Panc1 (cell line): ENCODE measurements around the gene AGBL4. TPM values are rescaled to one million over a fixed set of nuclear protein-coding genes. Genes with fewer than 3 reads are reported as not detected.

Source experiments
- ATAC-seq: fragments of 200-7000 bp; cut with Tn5 transposase; 2 replicates; pipeline ENCODE4 v1.9.1; 2020; ENCODE audit warnings: mild to moderate bottlenecking, moderate library complexity
- BruUV-seq: library from RNA; stranded (reverse); fragments of 400-500 nt; replicated peaks from 2 replicates; lab custom pipeline; 2021; lab: Mats Ljungman, UMichigan
- CTCF ChIA-PET: fragments of 300-600 bp; sonication (Branson Sonifier 250); formaldehyde crosslinking; loops from one replicate; lab custom pipeline; 2022; ENCODE audit warnings: antibody characterized with exemption; lab: Charles Lee
- POLR2A ChIA-PET: fragments of 300-600 bp; sonication (Branson Sonifier 250); formaldehyde crosslinking; loops from one replicate; lab custom pipeline; 2022; ENCODE audit warnings: antibody characterized with exemption; lab: Charles Lee
- DNase-seq: peaks from one replicate; pipeline ENCODE4 v3.0.0-alpha.2; 2010; ENCODE audit warnings: low read depth, low spot score
- H3K27ac ChIP-seq: 2 replicates; pipeline ENCODE4 v1.5.1; 2011; ENCODE audit warnings: mild to moderate bottlenecking, low read length, inconsistent platforms
- H3K27me3 ChIP-seq: fragments of 200-500 bp; sonication (Bioruptor generic); 2 replicates; pipeline ENCODE4 v1.6.0; 2014; ENCODE audit warnings: low read length, inconsistent platforms; ENCODE audit not compliant: control insufficient read depth, insufficient read depth
- H3K36me3 ChIP-seq: fragments of 200-500 bp; sonication (Bioruptor generic); 2 replicates; pipeline ENCODE4 v1.5.1; 2014; ENCODE audit warnings: inconsistent platforms, mild to moderate bottlenecking, low read length, moderate library complexity; ENCODE audit not compliant: control insufficient read depth, insufficient read depth
- H3K4me1 ChIP-seq: 2 replicates; pipeline ENCODE4 v1.5.1; 2011; ENCODE audit warnings: inconsistent platforms, mild to moderate bottlenecking, low read length, moderate library complexity; ENCODE audit not compliant: control insufficient read depth, insufficient read depth
- H3K4me3 ChIP-seq, 2 experiments: 2 replicates each; pipeline ENCODE4 v1.5.1; 2011 to 2012; ENCODE audit warnings: low read depth in 2 of 2, low read length in 2 of 2, mild to moderate bottlenecking in 2 of 2, inconsistent platforms in 1 of 2, moderate library complexity in 1 of 2
- H3K9me3 ChIP-seq: fragments of 200-500 bp; sonication (Bioruptor generic); 2 replicates; pipeline ENCODE4 v1.5.1; 2014; ENCODE audit warnings: low read depth, mild to moderate bottlenecking, inconsistent platforms, low read length, moderate library complexity; ENCODE audit not compliant: control insufficient read depth, insufficient read depth
- POLR2AphosphoS5 ChIP-seq: IDR thresholded peaks from 2 replicates; pipeline ENCODE4 v1.6.1; 2012; ENCODE audit warnings: mild to moderate bottlenecking, low read depth, low read length, moderate library complexity
- SIN3A ChIP-seq: IDR thresholded peaks from 2 replicates; pipeline ENCODE4 v1.6.1; 2012; ENCODE audit warnings: low read depth, mild to moderate bottlenecking, low read length, moderate library complexity, borderline replicate concordance; ENCODE audit not compliant: insufficient read depth
- TCF7L2 ChIP-seq: IDR thresholded peaks from 2 replicates; pipeline ENCODE4 v1.6.1; 2011; ENCODE audit warnings: mild to moderate bottlenecking, low read depth, low read length, inconsistent platforms
- in situ Hi-C: cut with HindIII; loops from 2 replicates; pipeline ENCODE4 v1.10.0; 2016; ENCODE audit warnings: low sequenced_read_pairs, low pct_unique_long_range_greater_than_20kb
- intact Hi-C: fragments of 100-400 bp; cut with micrococcal nuclease; formaldehyde crosslinking; loops from one replicate; pipeline ENCODE4 v1.10.0; 2022; ENCODE audit not compliant: unreplicated experiment
- total RNA-seq: library from RNA; stranded (reverse); gene quantifications from one replicate; pipeline ENCODE4 v1.2.1, GENCODE V29; 2021; ENCODE audit not compliant: unreplicated experiment
- TF ChIP-seq, protein P1 (sequence below), 2 experiments: IDR thresholded peaks; 2 replicates each; pipeline ENCODE4 v1.6.1; 2011 to 2012; ENCODE audit warnings: low read depth in 2 of 2, control low read depth in 1 of 2, low read length in 1 of 2, mild to moderate bottlenecking in 1 of 2, moderate library complexity in 1 of 2; ENCODE audit not compliant: insufficient read depth in 1 of 2
- TF ChIP-seq, protein P2 (sequence below): fragments of 450-650 bp; IDR thresholded peaks from 2 replicates; pipeline ENCODE4 v1.5.1; 2017; ENCODE audit warnings: mild to moderate bottlenecking

AGBL4 gene
- total RNA-seq, 1 experiment from 2014 or later: not detected

DNA sequence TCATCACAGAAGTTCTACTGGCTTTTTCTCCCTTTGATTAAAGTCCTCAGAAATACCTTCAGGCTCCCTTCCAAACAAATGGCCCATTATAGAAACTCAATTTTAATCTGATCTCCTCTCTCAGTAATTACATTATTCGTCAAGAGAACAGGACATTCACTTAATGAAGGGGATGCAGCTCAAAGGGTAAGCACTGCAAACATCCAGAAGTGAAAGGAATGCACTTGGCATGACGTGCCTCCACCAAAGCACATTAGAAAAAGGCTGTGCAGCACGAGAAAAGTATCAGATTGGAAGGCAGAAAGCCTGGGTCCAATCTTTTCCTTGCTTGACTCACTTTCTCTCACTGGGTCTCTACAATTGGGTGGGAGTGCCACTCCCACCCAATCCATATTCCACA lies 1024.4 kb downstream of the AGBL4 start:
- CTCF ChIA-PET: no interaction called here
- Histone ChIP-seq H3K9me3 (no peaks in the 10 kb centered on the region), H3K27ac (no peak overlapping the region), H3K4me1 (no peaks in the 10 kb centered on the region), H3K27me3 (no peaks in the 10 kb centered on the region), H3K4me3 (no peak overlapping the region), H3K36me3 (no peaks in the 10 kb centered on the region)
- DNase-seq: no peak
- no peak for TF ChIP-seq POLR2AphosphoS5
- TF ChIP-seq SIN3A: no peak
- TF ChIP-seq TCF7L2: no peak
- TF ChIP-seq, protein P1, sequence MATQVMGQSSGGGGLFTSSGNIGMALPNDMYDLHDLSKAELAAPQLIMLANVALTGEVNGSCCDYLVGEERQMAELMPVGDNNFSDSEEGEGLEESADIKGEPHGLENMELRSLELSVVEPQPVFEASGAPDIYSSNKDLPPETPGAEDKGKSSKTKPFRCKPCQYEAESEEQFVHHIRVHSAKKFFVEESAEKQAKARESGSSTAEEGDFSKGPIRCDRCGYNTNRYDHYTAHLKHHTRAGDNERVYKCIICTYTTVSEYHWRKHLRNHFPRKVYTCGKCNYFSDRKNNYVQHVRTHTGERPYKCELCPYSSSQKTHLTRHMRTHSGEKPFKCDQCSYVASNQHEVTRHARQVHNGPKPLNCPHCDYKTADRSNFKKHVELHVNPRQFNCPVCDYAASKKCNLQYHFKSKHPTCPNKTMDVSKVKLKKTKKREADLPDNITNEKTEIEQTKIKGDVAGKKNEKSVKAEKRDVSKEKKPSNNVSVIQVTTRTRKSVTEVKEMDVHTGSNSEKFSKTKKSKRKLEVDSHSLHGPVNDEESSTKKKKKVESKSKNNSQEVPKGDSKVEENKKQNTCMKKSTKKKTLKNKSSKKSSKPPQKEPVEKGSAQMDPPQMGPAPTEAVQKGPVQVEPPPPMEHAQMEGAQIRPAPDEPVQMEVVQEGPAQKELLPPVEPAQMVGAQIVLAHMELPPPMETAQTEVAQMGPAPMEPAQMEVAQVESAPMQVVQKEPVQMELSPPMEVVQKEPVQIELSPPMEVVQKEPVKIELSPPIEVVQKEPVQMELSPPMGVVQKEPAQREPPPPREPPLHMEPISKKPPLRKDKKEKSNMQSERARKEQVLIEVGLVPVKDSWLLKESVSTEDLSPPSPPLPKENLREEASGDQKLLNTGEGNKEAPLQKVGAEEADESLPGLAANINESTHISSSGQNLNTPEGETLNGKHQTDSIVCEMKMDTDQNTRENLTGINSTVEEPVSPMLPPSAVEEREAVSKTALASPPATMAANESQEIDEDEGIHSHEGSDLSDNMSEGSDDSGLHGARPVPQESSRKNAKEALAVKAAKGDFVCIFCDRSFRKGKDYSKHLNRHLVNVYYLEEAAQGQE (IDR thresholded peaks at IDR 0.05; ENCODE audit: insufficient read depth in 1 of 2, low read depth in 2 of 2, low read length in 1 of 2): no peak
- TF ChIP-seq, protein P2, sequence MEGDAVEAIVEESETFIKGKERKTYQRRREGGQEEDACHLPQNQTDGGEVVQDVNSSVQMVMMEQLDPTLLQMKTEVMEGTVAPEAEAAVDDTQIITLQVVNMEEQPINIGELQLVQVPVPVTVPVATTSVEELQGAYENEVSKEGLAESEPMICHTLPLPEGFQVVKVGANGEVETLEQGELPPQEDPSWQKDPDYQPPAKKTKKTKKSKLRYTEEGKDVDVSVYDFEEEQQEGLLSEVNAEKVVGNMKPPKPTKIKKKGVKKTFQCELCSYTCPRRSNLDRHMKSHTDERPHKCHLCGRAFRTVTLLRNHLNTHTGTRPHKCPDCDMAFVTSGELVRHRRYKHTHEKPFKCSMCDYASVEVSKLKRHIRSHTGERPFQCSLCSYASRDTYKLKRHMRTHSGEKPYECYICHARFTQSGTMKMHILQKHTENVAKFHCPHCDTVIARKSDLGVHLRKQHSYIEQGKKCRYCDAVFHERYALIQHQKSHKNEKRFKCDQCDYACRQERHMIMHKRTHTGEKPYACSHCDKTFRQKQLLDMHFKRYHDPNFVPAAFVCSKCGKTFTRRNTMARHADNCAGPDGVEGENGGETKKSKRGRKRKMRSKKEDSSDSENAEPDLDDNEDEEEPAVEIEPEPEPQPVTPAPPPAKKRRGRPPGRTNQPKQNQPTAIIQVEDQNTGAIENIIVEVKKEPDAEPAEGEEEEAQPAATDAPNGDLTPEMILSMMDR: no peak
- no peak for ATAC-seq
- POLR2A ChIA-PET: no interaction called here
- BruUV-seq: no TSS peak
- intact Hi-C loops (no loop called here), in situ Hi-C loops (no loop called here)

DNA sequence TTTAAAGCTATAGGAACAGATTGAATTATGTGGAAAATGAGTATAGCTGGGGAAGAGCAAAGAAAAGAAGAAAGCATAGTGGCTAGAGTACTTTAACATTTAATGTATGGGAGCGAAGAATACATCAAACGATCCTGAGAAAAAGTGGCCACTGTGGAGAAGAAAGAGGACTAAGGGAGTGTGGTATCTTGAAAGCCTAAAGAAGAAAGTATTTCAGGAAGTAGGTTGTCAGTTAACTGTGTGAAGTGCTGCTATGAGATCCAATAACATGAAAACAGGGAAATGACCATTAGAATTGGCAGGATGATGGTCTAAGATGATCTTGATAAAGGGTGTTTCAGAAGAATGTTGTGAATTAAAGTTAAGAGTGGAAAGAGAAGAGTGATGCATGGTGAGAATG lies 1027.4 kb downstream of the AGBL4 start:
- Histone ChIP-seq H3K36me3 (no peaks in the 10 kb centered on the region), H3K9me3 (no peaks in the 10 kb centered on the region), H3K4me3 (no peak overlapping the region), H3K4me1 (no peaks in the 10 kb centered on the region), H3K27me3 (no peaks in the 10 kb centered on the region), H3K27ac (no peak overlapping the region)
- DNase-seq (no peak), ATAC-seq (no peak)
- ChIA-PET CTCF (no interaction called here), POLR2A (no interaction called here)
- intact Hi-C loops: no loop called here
- in situ Hi-C loops: no loop called here
- TF ChIP-seq, protein P2: no peak
- TF ChIP-seq TCF7L2: no peak
- TF ChIP-seq SIN3A: no peak
- TF ChIP-seq POLR2AphosphoS5: no peak
- TF ChIP-seq, protein P1 (IDR thresholded peaks at IDR 0.05; ENCODE audit: insufficient read depth in 1 of 2, low read depth in 2 of 2, low read length in 1 of 2): no peak
- no TSS peak for BruUV-seq
